IMR-90 (cell line): ENCODE results near the gene GKN1. TPM values are rescaled to one million over a fixed set of nuclear protein-coding genes. Genes with fewer than 3 reads are reported as not detected.
A peak's percentile ranks its signal among the peaks of the same experiment; 100 is the strongest.

Source experiments
- ATAC-seq: fragments of 200-7000 bp; cut with Tn5 transposase; 2 replicates; pipeline ENCODE4 v1.9.1; 2020; ENCODE audit warnings: low read depth, mild to moderate bottlenecking, moderate library complexity
- BruUV-seq: library from RNA; stranded (reverse); fragments of 400-500 nt; replicated peaks from 2 replicates; lab custom pipeline; 2021; lab: Mats Ljungman, UMichigan
- CTCF ChIA-PET: fragments of 300-600 bp; formaldehyde crosslinking; extraction: SDS; loops from one replicate; lab custom pipeline; 2021; ENCODE audit warnings: antibody characterized with exemption; lab: Yijun Ruan, JAX
- POLR2A ChIA-PET: fragments of 300-600 bp; sonication (Branson Sonifier 250); formaldehyde crosslinking; loops from one replicate; lab custom pipeline; 2022; ENCODE audit warnings: antibody characterized with exemption; ENCODE audit not compliant: unreplicated experiment; lab: Charles Lee
- DNase-seq: peaks from one replicate; pipeline ENCODE4 v3.0.0; 2013
- H2AFZ ChIP-seq: replicated peaks from 2 replicates; pipeline ENCODE3; 2013; ENCODE audit warnings: low read length, mild to moderate bottlenecking; ENCODE audit not compliant: poor library complexity
- H2AK5ac ChIP-seq: 2 replicates; pipeline ENCODE4 v1.6.1; 2013; ENCODE audit warnings: low read depth, low read length, inconsistent platforms
- H2AK9ac ChIP-seq: replicated peaks from 2 replicates; pipeline ENCODE3; 2013; ENCODE audit warnings: mild to moderate bottlenecking, low read depth, low read length, moderate library complexity; ENCODE audit not compliant: poor library complexity
- H2BK120ac ChIP-seq: 2 replicates; pipeline ENCODE4 v1.6.1; 2013; ENCODE audit warnings: low read depth, low read length, inconsistent platforms
- H2BK15ac ChIP-seq: 3 replicates; pipeline ENCODE4 v1.6.1; 2013; ENCODE audit warnings: low read depth, low read length, inconsistent platforms
- H2BK20ac ChIP-seq: 2 replicates; pipeline ENCODE4 v1.6.1; 2013; ENCODE audit warnings: low read depth, mild to moderate bottlenecking, inconsistent platforms, low read length, moderate library complexity
- H2BK5ac ChIP-seq: 2 replicates; pipeline ENCODE4 v1.6.1; 2013; ENCODE audit warnings: mild to moderate bottlenecking, low read depth, low read length, inconsistent platforms; ENCODE audit not compliant: poor library complexity, severe bottlenecking
- H3K14ac ChIP-seq: replicated peaks from 2 replicates; pipeline ENCODE4 v1.6.1; 2013; ENCODE audit warnings: low read depth, low read length, inconsistent platforms
- H3K18ac ChIP-seq: 2 replicates; pipeline ENCODE4 v1.6.1; 2013; ENCODE audit warnings: low read depth, low read length, control low read depth
- H3K23ac ChIP-seq: 2 replicates; pipeline ENCODE4 v1.6.1; 2013; ENCODE audit warnings: low read depth, low read length, inconsistent platforms
- H3K27ac ChIP-seq: 2 replicates; pipeline ENCODE4 v1.5.1; 2013; ENCODE audit warnings: mild to moderate bottlenecking, control low read depth, low read length; ENCODE audit not compliant: insufficient read depth
- H3K27me3 ChIP-seq: 2 replicates; pipeline ENCODE4 v1.6.1; 2013; ENCODE audit warnings: low read length; ENCODE audit not compliant: control insufficient read depth, insufficient read depth
- H3K36me3 ChIP-seq: 2 replicates; pipeline ENCODE4 v1.6.1; 2013; ENCODE audit warnings: low read length, mixed read lengths; ENCODE audit not compliant: control insufficient read depth, insufficient read depth
- H3K4ac ChIP-seq: 2 replicates; pipeline ENCODE4 v1.6.1; 2013; ENCODE audit warnings: low read depth, low read length, inconsistent platforms
- H3K4me1 ChIP-seq: 2 replicates; pipeline ENCODE4 v1.6.1; 2013; ENCODE audit warnings: low read length, mixed read lengths; ENCODE audit not compliant: control insufficient read depth, insufficient read depth
- H3K4me2 ChIP-seq: 2 replicates; pipeline ENCODE4 v1.6.1; 2013; ENCODE audit warnings: low read depth, mild to moderate bottlenecking, control low read depth, low read length, moderate library complexity
- H3K4me3 ChIP-seq: 2 replicates; pipeline ENCODE4 v1.5.1; 2013; ENCODE audit warnings: low read depth, mild to moderate bottlenecking, control low read depth, low read length, moderate library complexity; ENCODE audit not compliant: insufficient read depth
- H3K56ac ChIP-seq: 2 replicates; pipeline ENCODE4 v1.6.1; 2013; ENCODE audit warnings: low read length, inconsistent platforms; ENCODE audit not compliant: insufficient read depth; ENCODE audit errors: extremely low read depth
- H3K79me1 ChIP-seq, 2 experiments: 2 replicates each; pipeline ENCODE4 v1.6.1; 2013; ENCODE audit warnings: low read length in 2 of 2, inconsistent platforms in 1 of 2, low read depth in 1 of 2
- H3K9ac ChIP-seq: 2 replicates; pipeline ENCODE4 v1.6.1; 2013; ENCODE audit warnings: low read depth, low read length, control low read depth
- H3K9me1 ChIP-seq: 2 replicates; pipeline ENCODE4 v1.6.1; 2013; ENCODE audit warnings: low read length, inconsistent platforms; ENCODE audit not compliant: insufficient read depth
- H3K9me3 ChIP-seq: 2 replicates; pipeline ENCODE4 v1.6.1; 2013; ENCODE audit warnings: low read length; ENCODE audit not compliant: control insufficient read depth, insufficient read depth
- H4K20me1 ChIP-seq: 2 replicates; pipeline ENCODE4 v1.6.1; 2013; ENCODE audit warnings: low read length, inconsistent platforms; ENCODE audit not compliant: insufficient read depth
- H4K5ac ChIP-seq: 2 replicates; pipeline ENCODE4 v1.6.1; 2013; ENCODE audit warnings: mild to moderate bottlenecking, low read depth, low read length, control low read depth
- H4K8ac ChIP-seq, 2 experiments: 2 replicates each; pipeline ENCODE4 v1.6.1; 2013; ENCODE audit warnings: low read depth in 2 of 2, low read length in 2 of 2, control low read depth in 1 of 2, inconsistent platforms in 1 of 2
- H4K91ac ChIP-seq: 2 replicates; pipeline ENCODE4 v1.6.1; 2013; ENCODE audit warnings: low read depth, low read length, inconsistent platforms; ENCODE audit not compliant: insufficient read depth
- CEBPB ChIP-seq: IDR thresholded peaks from 2 replicates; pipeline ENCODE4 v1.6.1; 2012; ENCODE audit warnings: low read depth, low read length, improper control_type of control experiment
- ELK1 ChIP-seq: fragments of 150-350 bp; IDR thresholded peaks from 2 replicates; pipeline ENCODE4 v1.6.1; 2016; ENCODE audit warnings: low read depth, mild to moderate bottlenecking, low read length, moderate library complexity, borderline replicate concordance
- MAFK ChIP-seq: IDR thresholded peaks from 2 replicates; pipeline ENCODE4 v1.6.1; 2012; ENCODE audit warnings: low read depth, low read length, improper control_type of control experiment
- MAZ ChIP-seq: IDR thresholded peaks from 2 replicates; pipeline ENCODE4 v1.6.1; 2012; ENCODE audit warnings: low read depth, mild to moderate bottlenecking, low read length, improper control_type of control experiment, moderate library complexity, borderline replicate concordance
- RFX5 ChIP-seq: IDR thresholded peaks from 2 replicates; pipeline ENCODE4 v1.8.0; 2012; ENCODE audit warnings: low read depth, mild to moderate bottlenecking, low read length, moderate library complexity
- SMC3 ChIP-seq: fragments of 150-350 bp; IDR thresholded peaks from 2 replicates; pipeline ENCODE4 v1.6.1; 2016; ENCODE audit warnings: low read depth, mild to moderate bottlenecking, antibody characterized with exemption, low read length, moderate library complexity
- WGBS, 2 experiments: methylation state at CpG; one replicate each; pipeline versions ENCODE4 v1.1.5 to v1.1.7; 2013; ENCODE audit warnings: missing lambda C conversion rate in 2 of 2; ENCODE audit not compliant: insufficient read length in 1 of 2; ENCODE audit errors: extremely low coverage in 2 of 2; 5-methylcytosine and 5-hydroxymethylcytosine counted together
- dilution Hi-C: fragments of 300-500 bp; cut with HindIII; formaldehyde crosslinking; loops from one replicate; pipeline ENCODE4 v1.14.3; 2018; ENCODE audit warnings: low sequenced_read_pairs; ENCODE audit not compliant: unreplicated experiment
- in situ Hi-C: fragments of 300-500 bp; cut with MboI; formaldehyde crosslinking; loops from 3 replicates; pipeline ENCODE4 v1.14.3; 2019; ENCODE audit warnings: low sequenced_read_pairs, inconsistent platforms, mixed read lengths
- intact Hi-C: fragments of 100-400 bp; cut with micrococcal nuclease; formaldehyde crosslinking; loops from 2 replicates; pipeline ENCODE4 v1.10.0; 2022
- polyA plus RNA-seq, 3 experiments: library from polyadenylated mRNA; depleted of rRNA; stranded (reverse); fragments of >200 nt; gene quantifications; 2 replicates each; pipeline ENCODE4 v1.2.3, GENCODE V29; 2012; ENCODE audit warnings: low replicate concordance in 1 of 3
- total RNA-seq: library from RNA; depleted of rRNA; stranded (reverse); fragments of >200 nt; gene quantifications from 2 replicates; pipeline ENCODE4 v1.2.3, GENCODE V29; 2012

The GKN1 gene
- total and polyA plus RNA-seq, 2 of the 4 experiments (the other 2 are of a cell fraction), result not detected

- Histone ChIP-seq H3K9me3 (no peaks in the 10 kb centered on the region), H2BK15ac (peak overlapping the region; percentile 90; the same call in 2 of the 3 replicates), H3K18ac (peak overlapping the region; percentile 94), H4K5ac (peak overlapping the region; percentile 93), H3K79me1 (no peaks in the 10 kb centered on the region), H3K27ac (peak overlapping the region; percentile 94), H2AK5ac (peak overlapping the region; percentile 94), H3K4me3 (no peak overlapping the region), H2AFZ (peak overlapping the region; percentile 63), H3K4ac (peak overlapping the region; percentile 91), H3K4me2 (peak overlapping the region; percentile 83), H3K9ac (peak overlapping the region; percentile 43; the same call in 1 of the 2 replicates), H3K36me3 (no peaks in the 10 kb centered on the region), H4K91ac (peak overlapping the region; percentile 95), H3K27me3 (no peaks in the 10 kb centered on the region), H3K56ac (no peak overlapping the region), H2BK120ac (peak overlapping the region; percentile 90), H4K8ac (peak overlapping the region; percentile 60 to 85; a peak in 2 of 4 replicates), H2AK9ac (no peak overlapping the region), H4K20me1 (no peaks in the 10 kb centered on the region), H3K4me1 (peaks cover 30% of the 10 kb centered on the region), H3K23ac (peak overlapping the region; percentile 76; the same call in 1 of the 2 replicates), H3K14ac (peak overlapping the region; percentile 89), H3K9me1 (peaks cover 20% of the 10 kb centered on the region), H2BK5ac (peak overlapping the region; percentile 68), H2BK20ac (peak overlapping the region; percentile 95)
- CTCF ChIA-PET, result interaction anchor here (0.8 to 1.1 kb wide), 2 partner anchors 15 to 31 kb away, joined by 3 to 4 read pairs; no protein-coding TSS in a partner anchor
- POLR2A ChIA-PET, result interaction anchor here (0.6 kb wide), 1 partner anchor 60 kb away, joined by 3 read pairs; no protein-coding TSS in a partner anchor
- ATAC-seq (peak; percentile 15), DNase-seq (no peak)
- intact Hi-C loops (no loop called here), dilution Hi-C loops (no loop called here), in situ Hi-C loops (no loop called here)
- BruUV-seq, result no TSS peak
- TF ChIP-seq CEBPB, result no peak
- TF ChIP-seq ELK1, result no peak
- no peak for TF ChIP-seq SMC3
- TF ChIP-seq MAFK, result no peak
- TF ChIP-seq RFX5, result no peak
- TF ChIP-seq MAZ, result no peak
- no CpG with 5 or more reads among the region's 4 CpGs for WGBS, 2 experiments
These were observed 42.0 kb upstream of the GKN1 start for GRCh38 chr2:68932402-68932801.
